GM13977 (cell line): ENCODE data around the gene HDAC9.

Experiments
- DNase-seq: peaks from one replicate; pipeline ENCODE4 v3.0.0; 2012; ENCODE audit warnings: low spot score
- in situ Hi-C: fragments of 300-500 bp; cut with MboI; formaldehyde crosslinking; loops from one replicate; pipeline ENCODE4 v1.12.0; 2022; ENCODE audit warnings: low sequenced_read_pairs, low pct_unique_long_range_greater_than_20kb, mixed read lengths, inconsistent platforms; ENCODE audit not compliant: unreplicated experiment
- TF ChIP-seq, protein P1 (sequence below): IDR thresholded peaks from 2 replicates; pipeline ENCODE4 v1.5.1; 2012; ENCODE audit warnings: mild to moderate bottlenecking, control low read depth; ENCODE audit not compliant: insufficient read depth; ENCODE audit errors: extremely low read depth, missing control alignments

The HDAC9 gene

DNA sequence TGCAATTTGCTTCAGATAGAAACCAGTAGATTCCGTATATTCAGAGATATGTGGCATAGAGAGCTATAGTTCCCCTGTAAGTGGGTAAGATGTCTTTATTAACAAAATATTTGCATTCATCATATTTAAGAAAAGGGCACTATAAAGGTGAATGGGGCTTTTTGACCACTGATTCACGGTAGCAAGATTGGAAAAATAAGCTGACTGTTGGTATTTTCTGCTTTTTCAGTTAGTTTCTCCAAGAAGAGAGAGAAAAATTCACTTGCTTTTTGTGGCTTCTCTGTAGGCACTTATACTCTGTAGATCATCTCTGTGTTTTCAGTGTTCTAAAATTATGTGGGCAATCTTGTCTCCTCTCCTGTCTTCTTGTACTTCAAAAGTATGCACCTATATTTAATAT, 376.8 kb downstream of the HDAC9 start:
- in situ Hi-C loops, result no loop called here
- TF ChIP-seq, protein P1, sequence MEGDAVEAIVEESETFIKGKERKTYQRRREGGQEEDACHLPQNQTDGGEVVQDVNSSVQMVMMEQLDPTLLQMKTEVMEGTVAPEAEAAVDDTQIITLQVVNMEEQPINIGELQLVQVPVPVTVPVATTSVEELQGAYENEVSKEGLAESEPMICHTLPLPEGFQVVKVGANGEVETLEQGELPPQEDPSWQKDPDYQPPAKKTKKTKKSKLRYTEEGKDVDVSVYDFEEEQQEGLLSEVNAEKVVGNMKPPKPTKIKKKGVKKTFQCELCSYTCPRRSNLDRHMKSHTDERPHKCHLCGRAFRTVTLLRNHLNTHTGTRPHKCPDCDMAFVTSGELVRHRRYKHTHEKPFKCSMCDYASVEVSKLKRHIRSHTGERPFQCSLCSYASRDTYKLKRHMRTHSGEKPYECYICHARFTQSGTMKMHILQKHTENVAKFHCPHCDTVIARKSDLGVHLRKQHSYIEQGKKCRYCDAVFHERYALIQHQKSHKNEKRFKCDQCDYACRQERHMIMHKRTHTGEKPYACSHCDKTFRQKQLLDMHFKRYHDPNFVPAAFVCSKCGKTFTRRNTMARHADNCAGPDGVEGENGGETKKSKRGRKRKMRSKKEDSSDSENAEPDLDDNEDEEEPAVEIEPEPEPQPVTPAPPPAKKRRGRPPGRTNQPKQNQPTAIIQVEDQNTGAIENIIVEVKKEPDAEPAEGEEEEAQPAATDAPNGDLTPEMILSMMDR, result no peak
- no peak for DNase-seq

DNA sequence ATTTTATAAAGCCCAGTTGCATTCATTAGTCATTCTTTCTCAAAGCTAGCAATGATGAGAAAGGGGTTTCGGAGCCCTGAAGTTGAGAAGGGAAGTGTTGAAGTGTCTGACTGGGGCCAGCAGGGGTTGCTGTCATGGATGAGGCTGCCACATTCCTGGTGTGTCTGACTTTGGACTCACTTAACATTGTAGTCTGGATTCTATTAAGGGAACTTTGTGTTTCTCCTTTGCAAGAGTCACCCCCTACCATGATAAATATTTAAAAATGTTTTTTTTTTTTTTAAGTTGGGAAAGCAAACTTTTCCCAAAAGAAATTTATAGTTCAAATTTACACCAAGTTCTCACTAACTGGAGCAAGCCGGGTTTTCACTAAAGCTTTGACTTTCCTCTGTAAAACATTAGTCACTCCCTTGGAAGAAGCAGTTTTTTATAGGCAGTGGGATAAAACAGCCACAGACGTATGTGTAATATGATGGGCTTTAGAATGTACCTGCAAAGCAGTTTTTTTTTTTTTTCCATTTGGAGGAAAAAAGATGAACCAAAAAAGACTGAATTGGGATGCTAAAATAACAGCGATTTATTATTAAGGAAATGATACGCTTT, 378.3 kb downstream of the HDAC9 start:
- in situ Hi-C loops, result no loop called here
- DNase-seq, result no peak
- TF ChIP-seq, protein P1, result no peak

DNA sequence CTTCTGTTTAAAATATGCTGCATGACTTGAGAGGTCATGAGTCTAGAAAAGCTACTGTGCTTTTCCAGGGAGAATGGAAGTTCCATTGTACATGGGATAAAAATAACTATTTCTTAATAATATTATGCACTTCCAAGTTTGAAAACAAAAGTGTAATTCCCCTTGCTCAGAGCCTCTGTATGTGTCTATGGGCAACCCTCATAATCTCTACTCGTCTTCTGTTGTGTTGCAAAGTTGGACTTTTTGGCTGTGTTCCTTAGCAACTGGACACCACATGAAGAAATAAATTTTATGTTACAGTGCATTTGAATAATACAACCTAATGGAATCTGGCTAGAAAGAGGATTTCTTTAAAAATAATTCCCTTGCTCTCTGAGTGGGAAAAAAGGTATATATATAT, 379.3 kb downstream of the HDAC9 start:
- TF ChIP-seq, protein P1, result no peak
- DNase-seq, result no peak
- in situ Hi-C loops, result no loop called here

DNA sequence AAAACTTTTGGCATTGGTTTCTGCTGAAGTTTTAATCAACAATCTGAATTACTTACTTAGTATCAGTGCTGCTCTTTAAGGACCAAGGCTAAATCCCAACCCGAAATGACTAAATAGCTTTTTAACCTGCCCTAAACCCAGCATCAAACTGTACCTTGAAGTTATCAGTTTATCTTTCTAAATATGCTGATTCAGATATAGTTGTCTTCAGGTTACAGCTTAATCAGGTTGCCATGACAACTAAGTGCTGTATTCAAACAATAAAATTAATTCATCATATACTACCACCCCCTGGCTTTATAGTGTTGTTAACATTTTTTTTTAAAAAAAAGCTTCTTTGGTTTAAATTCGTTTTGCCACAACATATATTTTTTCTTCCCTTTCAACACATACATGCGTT, 382.3 kb downstream of the HDAC9 start:
- in situ Hi-C loops, result no loop called here
- TF ChIP-seq, protein P1, result no peak
- DNase-seq, result no peak

DNA sequence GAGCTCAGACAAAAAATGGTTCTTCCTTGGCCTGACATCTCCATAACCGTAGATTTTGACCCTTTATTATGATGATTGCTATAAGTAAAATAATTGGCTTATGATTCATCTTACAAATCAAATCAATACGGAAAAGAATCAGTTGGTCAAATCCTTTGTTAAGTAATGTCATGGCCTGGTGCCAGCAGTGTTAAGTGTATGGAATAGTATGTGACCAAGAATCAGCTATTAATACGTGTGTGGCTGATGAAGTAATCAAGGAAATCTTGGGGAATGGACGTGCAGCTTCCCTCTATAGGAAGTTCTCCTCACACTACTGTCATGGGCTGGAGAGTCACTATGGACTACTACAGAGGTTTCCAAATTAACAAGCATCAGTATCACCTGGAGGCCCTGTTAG, 391.3 kb downstream of the HDAC9 start:
- in situ Hi-C loops, result no loop called here
- TF ChIP-seq, protein P1, result no peak
- DNase-seq, result no peak

DNA sequence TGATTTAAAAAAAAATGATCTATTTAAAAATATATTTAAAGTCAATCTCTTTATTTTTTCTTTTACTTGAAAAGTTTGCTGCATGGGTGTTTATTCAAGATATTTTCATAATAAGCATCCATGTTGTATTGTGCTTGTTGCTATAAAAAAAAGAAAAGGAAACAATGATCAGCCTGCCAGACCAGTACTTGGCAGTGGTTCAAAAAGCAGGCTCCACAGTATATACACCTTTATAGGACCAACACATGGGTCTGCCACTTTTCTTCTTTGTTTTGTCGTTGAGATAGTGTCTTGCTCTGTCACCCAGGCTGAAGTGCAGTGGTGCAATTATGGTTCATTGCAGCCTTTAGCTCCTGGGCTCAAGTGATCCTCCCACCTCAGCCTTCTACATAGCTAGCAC, 393.9 kb downstream of the HDAC9 start:
- DNase-seq, result no peak
- in situ Hi-C loops, result no loop called here

More for the DNA sequence above, 393.9 kb downstream of the HDAC9 start:
- TF ChIP-seq, protein P1, result no peak
